GM13976 (cell line): Measurements from ENCODE around the gene ARID5A.

Source experiments
- DNase-seq: peaks from one replicate; pipeline ENCODE4 v3.0.0; 2012; ENCODE audit warnings: low spot score
- CTCF ChIP-seq: IDR thresholded peaks from 2 replicates; pipeline ENCODE4 v1.5.1; 2012; ENCODE audit warnings: borderline replicate concordance, mild to moderate bottlenecking; ENCODE audit not compliant: insufficient read depth; ENCODE audit errors: extremely low read depth, missing control alignments, control extremely low read depth
- in situ Hi-C: fragments of 300-500 bp; cut with MboI; formaldehyde crosslinking; loops from one replicate; pipeline ENCODE4 v1.12.0; 2022; ENCODE audit warnings: low sequenced_read_pairs, mixed read lengths, inconsistent platforms; ENCODE audit not compliant: unreplicated experiment

The ARID5A gene

GRCh38 chr2:96506907-96507240 lies 29.7 kb upstream of the ARID5A start:
- DNase-seq: no peak
- TF ChIP-seq CTCF: no peak
- in situ Hi-C loops: loop anchor here (25.0 kb wide), 1 partner anchor 495 kb away; no protein-coding TSS in a partner anchor

DNA sequence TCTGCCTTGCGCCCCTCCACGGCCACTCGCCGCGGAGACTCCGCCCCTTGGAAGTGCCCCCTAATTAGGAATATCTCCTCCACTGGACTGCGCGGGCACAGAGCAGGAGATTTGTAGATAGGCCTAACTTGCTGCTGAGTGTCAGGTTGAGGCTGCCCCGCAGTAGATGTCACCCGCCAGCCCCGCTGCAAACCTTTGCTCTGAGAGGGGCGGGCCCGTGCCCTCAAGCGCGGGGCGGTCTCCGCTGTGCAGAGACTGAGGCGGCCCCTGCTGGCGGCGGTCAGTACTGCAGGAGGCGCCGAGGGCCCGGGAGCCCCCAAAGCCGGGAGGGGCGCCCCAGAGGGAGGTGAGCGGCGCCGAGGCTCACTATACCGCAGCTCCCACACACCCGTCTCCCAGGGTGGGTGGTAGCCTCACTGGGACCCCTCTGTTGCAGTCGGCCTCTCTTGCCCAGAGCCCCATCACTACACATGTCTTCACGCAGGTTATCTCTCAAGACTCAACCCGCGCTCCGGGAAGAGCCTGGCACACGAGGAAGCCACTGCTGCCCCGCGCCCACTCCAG lies 28.5 kb upstream of the ARID5A start:
- peak; percentile 92 for TF ChIP-seq CTCF
- in situ Hi-C loops: loop anchor here (25.0 kb wide), 1 partner anchor 496 kb away; no protein-coding TSS in a partner anchor
- peak; percentile 93 for DNase-seq

- no peak for TF ChIP-seq CTCF
- peak; percentile 41 for DNase-seq
- in situ Hi-C loops: loop anchor here (25.0 kb wide), 1 partner anchor 496 kb away; no protein-coding TSS in a partner anchor
These were observed 27.9 kb upstream of the ARID5A start for GRCh38 chr2:96508521-96509113.

- peak; percentile 99 for TF ChIP-seq CTCF
- in situ Hi-C loops: loop anchor here (25.0 kb wide), 1 partner anchor 497 kb away; no protein-coding TSS in a partner anchor
- peak; percentile 89 for DNase-seq
These were observed 27.3 kb upstream of the ARID5A start for GRCh38 chr2:96509114-96509846.

DNA sequence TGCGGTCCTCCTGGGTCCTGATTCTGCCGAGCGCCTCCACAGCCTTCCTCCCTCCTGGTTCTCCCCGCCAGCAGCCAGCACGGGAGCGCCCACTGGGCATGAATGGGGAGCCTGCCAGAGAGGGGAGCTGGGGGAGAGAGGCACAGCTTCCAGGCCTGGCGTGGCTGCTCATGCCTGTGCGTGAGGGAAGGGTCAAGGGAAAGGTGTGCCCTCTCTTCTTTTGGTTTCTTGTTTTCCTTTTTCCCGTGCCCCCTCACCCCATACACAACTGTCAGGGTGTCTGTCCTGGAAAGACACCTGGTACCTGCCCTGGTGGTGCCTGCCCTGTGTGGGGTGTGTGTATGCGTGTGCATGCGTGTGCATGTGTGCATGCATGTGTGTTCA lies 26.7 kb upstream of the ARID5A start:
- TF ChIP-seq CTCF: no peak
- in situ Hi-C loops: loop anchor here (10.0 to 25.0 kb wide), 2 partner anchors 105 to 498 kb away; no protein-coding TSS in a partner anchor
- no peak for DNase-seq

GRCh38 chr2:96510931-96511595 lies 25.5 kb upstream of the ARID5A start:
- no peak for TF ChIP-seq CTCF
- in situ Hi-C loops: loop anchor here (10.0 to 25.0 kb wide), 2 partner anchors 106 to 499 kb away; no protein-coding TSS in a partner anchor
- DNase-seq: no peak
